GM18909 (cell line): ENCODE results near the gene PARVB.
A peak's percentile ranks its signal among the peaks of the same experiment; 100 is the strongest.

Source experiments
- ATAC-seq: cut with Tn5 transposase; IDR thresholded peaks from one replicate; pipeline ENCODE4 v1.9.1; 2021; ENCODE audit warnings: mild to moderate bottlenecking; ENCODE audit not compliant: unreplicated experiment, poor library complexity

Gene PARVB

DNA sequence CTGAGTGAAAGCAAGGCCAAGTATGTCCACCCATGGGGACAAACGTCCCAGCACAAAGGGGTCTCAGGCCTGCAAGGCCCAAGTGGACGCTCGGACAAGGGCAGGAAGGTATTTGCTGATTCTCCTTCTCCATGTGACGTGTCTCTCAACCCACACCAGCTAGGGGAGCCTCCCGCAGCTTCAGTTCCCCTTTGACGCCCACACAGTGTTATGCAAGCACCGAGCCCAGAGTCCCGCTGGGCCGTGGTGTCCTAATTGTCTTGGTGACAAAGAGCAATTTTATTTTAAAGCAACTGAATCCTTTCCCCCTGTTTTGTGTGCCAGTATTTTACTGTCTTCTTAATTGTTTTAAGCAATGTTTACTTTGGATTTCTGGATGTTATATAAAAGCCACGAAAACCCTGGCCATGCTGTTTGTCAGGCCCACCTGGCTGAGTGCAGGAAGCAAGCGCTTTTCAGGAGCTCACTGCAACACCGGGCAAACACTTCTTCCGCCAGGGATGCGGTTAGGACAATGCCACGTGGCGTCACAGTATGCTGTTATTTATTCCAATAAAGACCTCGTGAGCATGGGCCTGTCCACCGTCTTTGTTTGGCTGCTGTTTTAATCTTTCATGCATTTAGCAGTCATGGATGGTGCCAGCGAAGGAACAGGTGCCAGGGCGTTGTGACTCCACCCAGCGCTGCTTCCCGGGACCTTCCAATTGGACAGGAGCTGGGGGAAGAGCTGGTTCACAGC lies 148.4 kb downstream of the PARVB start:
- ATAC-seq: no peak

DNA sequence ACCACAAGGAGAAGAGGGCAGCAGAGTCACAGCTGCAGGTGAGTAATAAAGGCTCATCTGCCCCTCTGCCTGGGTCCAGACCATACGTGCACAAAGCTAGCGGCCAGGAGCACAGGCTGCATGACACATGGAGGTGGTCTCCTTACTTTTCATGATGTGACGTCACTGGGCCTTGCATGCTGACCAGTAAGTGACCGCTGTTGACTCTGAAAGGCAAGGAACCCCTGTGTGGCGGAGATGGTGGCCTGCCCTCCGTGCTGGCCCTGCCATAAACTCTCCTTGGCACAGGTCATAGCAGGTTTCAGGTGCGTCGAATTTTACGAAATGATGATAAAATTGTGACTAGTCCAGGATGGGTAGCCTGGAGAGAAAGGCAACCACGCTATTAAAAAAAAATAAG lies 149.1 kb downstream of the PARVB start:
- no peak for ATAC-seq

- no peak for ATAC-seq
Observed at GRCh38 chr22:44175676-44176075, 151.6 kb downstream of the PARVB start.

DNA sequence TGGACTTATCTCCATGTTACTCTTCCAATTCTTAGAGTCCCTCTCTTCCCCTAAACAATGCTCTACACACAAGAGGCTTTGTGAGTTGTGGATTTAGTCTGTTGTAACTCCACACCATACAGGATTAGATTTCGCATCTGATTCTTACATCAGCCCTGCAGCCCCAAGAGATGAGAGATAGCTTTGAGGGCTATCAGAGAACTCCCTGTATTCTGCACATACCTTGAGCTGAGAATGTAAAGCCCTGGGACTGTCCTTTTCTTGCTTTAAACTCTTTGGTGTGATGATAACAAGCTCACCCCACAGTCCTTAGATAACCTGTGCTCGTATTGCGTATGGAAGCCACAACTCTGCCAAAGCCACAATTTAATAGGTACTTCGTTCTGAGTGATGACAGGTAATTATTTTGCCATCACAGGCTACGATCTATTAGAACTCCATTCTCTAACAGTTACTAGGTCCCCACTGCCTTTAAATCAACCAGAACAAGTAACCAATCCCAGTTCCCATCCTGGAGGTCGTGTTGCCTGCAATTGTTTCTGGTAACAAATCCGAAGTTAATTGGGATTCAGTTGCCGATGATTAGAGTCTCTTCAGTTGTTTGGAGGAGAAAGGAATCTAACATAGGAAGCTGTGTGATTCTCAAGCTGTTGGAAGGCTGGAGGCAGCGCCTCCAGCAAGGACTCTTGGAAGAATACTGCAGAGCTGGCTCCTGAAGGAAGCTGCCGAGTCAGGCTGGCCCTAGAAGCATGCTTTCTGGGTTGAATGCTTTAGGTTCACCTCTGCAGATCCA lies 155.3 kb downstream of the PARVB start:
- ATAC-seq: no peak

DNA sequence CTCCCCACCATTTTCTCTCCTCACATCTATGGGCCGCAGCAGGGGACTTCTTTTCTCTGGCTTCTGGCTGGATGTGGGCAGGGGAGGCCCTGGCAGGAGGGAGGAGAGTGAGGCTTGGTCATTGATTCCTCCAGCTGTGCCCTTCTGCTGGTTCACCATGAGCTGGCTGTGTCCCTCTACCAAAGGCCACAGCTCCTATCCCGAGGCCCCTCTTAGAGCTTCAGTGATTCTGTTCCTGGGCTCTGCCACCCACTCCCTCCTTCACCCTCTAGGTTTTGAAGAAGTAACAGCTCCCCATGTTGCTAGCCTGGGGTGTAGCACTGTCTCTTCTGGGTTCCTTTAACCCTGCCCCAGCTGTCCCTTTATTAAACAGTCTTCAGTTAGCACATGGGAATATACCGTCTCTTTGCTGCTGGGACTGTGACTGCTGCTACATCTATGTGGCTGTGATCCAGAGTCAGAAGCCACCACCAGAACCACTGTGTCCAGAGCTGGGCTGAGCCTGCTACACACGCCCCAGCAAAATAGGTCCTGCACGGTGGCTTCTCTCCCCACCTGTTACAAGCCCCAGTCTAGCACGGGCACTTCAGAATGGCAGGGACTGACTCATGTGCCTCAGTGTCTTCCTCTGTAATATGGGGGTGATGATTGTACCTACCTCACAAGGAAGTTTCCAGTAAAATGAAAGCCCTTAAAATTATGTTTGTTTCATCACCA lies 156.0 kb downstream of the PARVB start:
- ATAC-seq: no peak

- ATAC-seq: peak; percentile 52
Observed at GRCh38 chr22:44180706-44181032, 156.6 kb downstream of the PARVB start, which contains the start of gene PARVG. Gene PARVG (plus strand): TSS chr22:44180925. CDS start chr22:44183330, 2,405 bp downstream.

GRCh38 chr22:44181033-44181911 lies 157.2 kb downstream of the PARVB start:
- ATAC-seq: no peak

- ATAC-seq: no peak
Observed at GRCh38 chr22:44181912-44182587, 157.9 kb downstream of the PARVB start.

DNA sequence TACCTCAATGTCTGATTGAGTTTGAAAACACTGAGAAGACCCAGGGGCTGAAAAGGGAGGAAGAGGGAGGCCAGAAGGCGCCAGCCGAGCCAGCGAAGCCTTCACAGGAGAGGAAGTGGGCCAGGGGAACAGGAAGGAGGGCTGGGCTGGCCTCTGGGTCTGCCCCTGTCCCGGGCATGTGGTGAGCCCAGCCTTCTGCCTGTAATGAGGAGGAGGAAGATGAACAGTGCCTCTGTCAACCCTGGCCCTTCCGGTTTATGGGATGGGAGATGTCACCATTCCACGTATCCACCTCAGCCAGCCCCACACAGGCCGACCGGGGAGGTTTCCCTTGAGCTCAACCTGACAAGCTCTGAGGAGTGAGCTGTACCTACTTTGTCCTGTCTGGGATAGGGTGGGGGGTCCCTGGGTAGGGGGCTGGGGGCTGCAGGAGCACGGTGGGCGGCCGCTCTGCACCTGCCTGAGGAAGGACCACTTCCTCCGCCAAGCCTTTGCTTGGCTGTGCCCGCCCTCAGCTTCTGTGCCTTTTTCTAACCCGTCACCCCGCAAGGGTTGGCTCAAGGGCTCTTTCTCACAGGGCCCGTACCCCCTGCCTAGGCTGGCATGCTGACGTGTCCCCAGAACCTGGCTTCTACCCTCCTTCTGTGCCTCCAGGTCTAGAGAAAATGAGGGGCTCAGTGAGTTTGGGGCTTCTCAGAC lies 158.6 kb downstream of the PARVB start:
- no peak for ATAC-seq

- ATAC-seq: no peak
Observed at GRCh38 chr22:44183287-44183588, 159.1 kb downstream of the PARVB start.

DNA sequence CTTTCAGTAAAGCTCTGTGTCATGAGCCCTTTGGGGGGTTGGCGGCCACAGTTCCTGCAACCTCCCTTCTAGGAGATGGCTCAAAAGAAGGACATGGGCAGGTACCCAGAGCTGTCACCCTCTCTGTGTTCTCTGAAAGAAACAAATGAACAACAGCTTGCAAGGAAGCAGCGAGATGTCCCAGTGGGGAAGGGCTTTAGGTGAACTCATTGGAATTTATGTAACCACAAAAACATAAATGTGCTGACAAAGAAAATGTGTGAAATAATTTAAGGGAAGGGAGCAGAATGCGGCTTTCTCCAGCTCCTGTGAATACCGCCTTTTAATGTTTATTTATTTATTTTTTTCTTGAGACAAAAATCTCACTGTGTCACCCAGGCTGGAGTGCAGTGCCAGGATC lies 159.9 kb downstream of the PARVB start:
- ATAC-seq: no peak

- ATAC-seq: no peak
Observed at GRCh38 chr22:44185237-44186120, 161.4 kb downstream of the PARVB start.

DNA sequence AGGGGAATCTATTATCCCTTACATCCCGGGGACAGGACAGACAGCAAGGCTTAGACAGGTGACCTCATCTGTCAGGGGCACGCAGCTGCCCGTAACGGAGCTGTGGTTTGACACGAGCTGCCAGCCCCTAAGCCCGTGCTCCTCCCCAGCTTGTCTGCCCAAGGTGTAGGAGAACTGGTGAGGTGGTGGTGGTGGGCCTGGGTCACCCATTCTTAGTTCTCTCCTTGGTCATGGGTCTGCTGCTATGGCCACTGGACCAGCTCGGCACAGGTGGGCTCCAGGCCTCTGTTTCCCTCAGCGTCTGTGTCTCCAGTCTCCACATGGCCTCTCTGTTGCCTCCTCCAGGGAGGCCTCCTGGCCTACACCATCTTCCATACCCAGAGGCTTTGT lies 162.0 kb downstream of the PARVB start:
- no peak for ATAC-seq

DNA sequence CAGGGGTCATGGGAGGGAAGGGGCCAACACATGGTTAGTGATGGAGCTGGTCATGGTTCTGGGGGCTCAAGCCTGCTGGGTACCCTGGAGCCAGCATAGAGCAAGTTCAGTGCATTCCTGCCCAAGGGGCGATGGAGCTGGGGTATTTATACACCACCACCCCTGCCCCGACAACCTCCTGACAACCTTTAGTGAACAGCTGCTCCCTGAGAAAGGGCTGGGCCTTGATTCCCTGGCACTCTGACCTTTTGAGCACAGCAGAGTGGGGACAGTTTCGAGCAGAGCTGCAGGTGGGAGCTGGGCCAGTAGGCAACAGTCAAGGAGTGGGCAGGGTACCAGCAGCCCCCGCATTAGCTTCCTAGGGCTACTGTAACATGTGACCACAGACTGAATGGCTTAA lies 162.6 kb downstream of the PARVB start:
- no peak for ATAC-seq

GRCh38 chr22:44187652-44188230 lies 163.6 kb downstream of the PARVB start:
- ATAC-seq: no peak

GRCh38 chr22:44188316-44188715 lies 164.2 kb downstream of the PARVB start:
- ATAC-seq: no peak

GRCh38 chr22:44188986-44189630 lies 165.0 kb downstream of the PARVB start:
- no peak for ATAC-seq
